ENCODE results near the gene SIPA1L2.

Gene SIPA1L2

GRCh38 chr1:232593717-232594502 is 36.0 kb downstream of the SIPA1L2 start:
- TF ChIP-seq, protein P1, sequence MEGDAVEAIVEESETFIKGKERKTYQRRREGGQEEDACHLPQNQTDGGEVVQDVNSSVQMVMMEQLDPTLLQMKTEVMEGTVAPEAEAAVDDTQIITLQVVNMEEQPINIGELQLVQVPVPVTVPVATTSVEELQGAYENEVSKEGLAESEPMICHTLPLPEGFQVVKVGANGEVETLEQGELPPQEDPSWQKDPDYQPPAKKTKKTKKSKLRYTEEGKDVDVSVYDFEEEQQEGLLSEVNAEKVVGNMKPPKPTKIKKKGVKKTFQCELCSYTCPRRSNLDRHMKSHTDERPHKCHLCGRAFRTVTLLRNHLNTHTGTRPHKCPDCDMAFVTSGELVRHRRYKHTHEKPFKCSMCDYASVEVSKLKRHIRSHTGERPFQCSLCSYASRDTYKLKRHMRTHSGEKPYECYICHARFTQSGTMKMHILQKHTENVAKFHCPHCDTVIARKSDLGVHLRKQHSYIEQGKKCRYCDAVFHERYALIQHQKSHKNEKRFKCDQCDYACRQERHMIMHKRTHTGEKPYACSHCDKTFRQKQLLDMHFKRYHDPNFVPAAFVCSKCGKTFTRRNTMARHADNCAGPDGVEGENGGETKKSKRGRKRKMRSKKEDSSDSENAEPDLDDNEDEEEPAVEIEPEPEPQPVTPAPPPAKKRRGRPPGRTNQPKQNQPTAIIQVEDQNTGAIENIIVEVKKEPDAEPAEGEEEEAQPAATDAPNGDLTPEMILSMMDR (IDR thresholded peaks at IDR 0.05; ENCODE audit: low read length): no peak
- no peak for TF ChIP-seq EZH2 (IDR thresholded peaks at IDR 0.05; ENCODE audit: borderline replicate concordance, low read length)
- Histone ChIP-seq H3K27me3 (ENCODE audit: insufficient read depth, low read length) (no peaks in the 10 kb centered on the region), H3K4me1 (ENCODE audit: insufficient read depth, low read length, severe bottlenecking) (no peaks in the 10 kb centered on the region)

GRCh38 chr1:232591344-232591743 is 38.6 kb downstream of the SIPA1L2 start:
- no peaks in the 10 kb centered on the region for H3K4me1 ChIP-seq (ENCODE audit: insufficient read depth, low read length, severe bottlenecking)
- H3K27ac ChIP-seq (ENCODE audit: low read depth, low read length, poor library complexity, severe bottlenecking): no peak overlapping the region
- no peak overlapping the region for H3K4me2 ChIP-seq (ENCODE audit: low read length)
- no peak overlapping the region for H3K9ac ChIP-seq (ENCODE audit: low read length)
- H3K9me3 ChIP-seq (ENCODE audit: low read length): no peaks in the 10 kb centered on the region
- H3K4me3 ChIP-seq (ENCODE audit: low read depth, low read length, poor library complexity, severe bottlenecking): no peak overlapping the region
- H4K20me1 ChIP-seq (ENCODE audit: insufficient read depth, low read length): no peaks in the 10 kb centered on the region
- no peak for TF ChIP-seq EZH2 (IDR thresholded peaks at IDR 0.05; ENCODE audit: borderline replicate concordance, low read length)
- TF ChIP-seq, protein P1 (IDR thresholded peaks at IDR 0.05; ENCODE audit: low read length): no peak
- no peak overlapping the region for H2AFZ ChIP-seq (ENCODE audit: low read length)
- no peaks in the 10 kb centered on the region for H3F3A ChIP-seq (ENCODE audit: insufficient read depth, low read length)
- no peaks in the 10 kb centered on the region for H3K36me3 ChIP-seq (ENCODE audit: insufficient read depth, low read length)
- no peaks in the 10 kb centered on the region for H3K27me3 ChIP-seq (ENCODE audit: insufficient read depth, low read length)
- no peaks in the 10 kb centered on the region for H3K9me2 ChIP-seq (ENCODE audit: low read depth, low read length)
- no peaks in the 10 kb centered on the region for H3K79me2 ChIP-seq (ENCODE audit: insufficient read depth, low read length)

More at GRCh38 chr1:232593717-232594502, 36.0 kb downstream of the SIPA1L2 start:
- H3K27ac ChIP-seq (ENCODE audit: low read depth, low read length, poor library complexity, severe bottlenecking): no peak overlapping the region
- H3K9me3 ChIP-seq (ENCODE audit: low read length): no peaks in the 10 kb centered on the region
- H3K9ac ChIP-seq (ENCODE audit: low read length): no peak overlapping the region
- H3K4me3 ChIP-seq (ENCODE audit: low read depth, low read length, poor library complexity, severe bottlenecking): no peak overlapping the region
- H3K36me3 ChIP-seq (ENCODE audit: insufficient read depth, low read length): no peaks in the 10 kb centered on the region
- H3K79me2 ChIP-seq (ENCODE audit: insufficient read depth, low read length): no peaks in the 10 kb centered on the region
- H4K20me1 ChIP-seq (ENCODE audit: insufficient read depth, low read length): no peaks in the 10 kb centered on the region
- H3K9me2 ChIP-seq (ENCODE audit: low read depth, low read length): no peaks in the 10 kb centered on the region
- H2AFZ ChIP-seq (ENCODE audit: low read length): no peak overlapping the region
- H3F3A ChIP-seq (ENCODE audit: insufficient read depth, low read length): no peaks in the 10 kb centered on the region
- no peak overlapping the region for H3K4me2 ChIP-seq (ENCODE audit: low read length)

DNA sequence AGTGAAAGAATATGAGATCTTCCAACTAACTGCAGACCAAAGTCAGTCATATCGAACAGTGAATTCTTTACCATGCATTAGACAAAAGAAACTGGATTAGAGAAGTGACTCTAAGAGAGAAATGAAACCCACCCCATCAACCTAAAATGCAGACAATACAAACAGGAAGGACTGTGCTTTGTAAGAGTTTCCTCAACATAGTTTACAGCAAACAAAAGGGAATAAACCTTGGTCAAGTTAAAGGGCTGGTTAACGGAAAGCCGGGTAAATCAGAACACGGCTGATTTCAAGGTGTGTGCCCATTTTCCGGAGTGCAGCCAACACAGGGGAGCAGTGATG is 39.2 kb downstream of the SIPA1L2 start:
- no peaks in the 10 kb centered on the region for H3K27me3 ChIP-seq (ENCODE audit: insufficient read depth, low read length)
- no peak overlapping the region for H3K9ac ChIP-seq (ENCODE audit: low read length)
- H3K4me2 ChIP-seq (ENCODE audit: low read length): no peak overlapping the region
- no peaks in the 10 kb centered on the region for H3K36me3 ChIP-seq (ENCODE audit: insufficient read depth, low read length)
- H3K9me3 ChIP-seq (ENCODE audit: low read length): no peaks in the 10 kb centered on the region
- no peaks in the 10 kb centered on the region for H3K79me2 ChIP-seq (ENCODE audit: insufficient read depth, low read length)
- H3K4me1 ChIP-seq (ENCODE audit: insufficient read depth, low read length, severe bottlenecking): no peaks in the 10 kb centered on the region
- H4K20me1 ChIP-seq (ENCODE audit: insufficient read depth, low read length): no peaks in the 10 kb centered on the region
- H2AFZ ChIP-seq (ENCODE audit: low read length): no peak overlapping the region
- no peaks in the 10 kb centered on the region for H3K9me2 ChIP-seq (ENCODE audit: low read depth, low read length)
- H3K27ac ChIP-seq (ENCODE audit: low read depth, low read length, poor library complexity, severe bottlenecking): no peak overlapping the region
- H3K4me3 ChIP-seq (ENCODE audit: low read depth, low read length, poor library complexity, severe bottlenecking): no peak overlapping the region
- no peaks in the 10 kb centered on the region for H3F3A ChIP-seq (ENCODE audit: insufficient read depth, low read length)
- TF ChIP-seq, protein P1 (IDR thresholded peaks at IDR 0.05; ENCODE audit: low read length): no peak
- TF ChIP-seq EZH2 (IDR thresholded peaks at IDR 0.05; ENCODE audit: borderline replicate concordance, low read length): no peak

Measured in OCI-LY1 (cell line).